Endothelial cell (in vitro differentiated cells): ENCODE results near the gene GNA12. TPM values are rescaled to one million over a fixed set of nuclear protein-coding genes. Genes with fewer than 3 reads are reported as not detected.

Experiments
- DNase-seq: peaks from one replicate; pipeline ENCODE4 v3.0.0; 2021; ENCODE audit warnings: low spot score
- H3K27ac Mint-ChIP-seq: one replicate; pipeline ENCODE4 v1.8.0; 2021; ENCODE audit warnings: mixed read lengths, inconsistent platforms; ENCODE audit not compliant: unreplicated experiment
- H3K27me3 Mint-ChIP-seq: one replicate; pipeline ENCODE4 v1.8.0; 2021; ENCODE audit warnings: mild to moderate bottlenecking, moderate library complexity, mixed read lengths, inconsistent platforms; ENCODE audit not compliant: unreplicated experiment
- H3K36me3 Mint-ChIP-seq: one replicate; pipeline ENCODE4 v1.8.0; 2021; ENCODE audit warnings: mild to moderate bottlenecking, low read depth, mixed read lengths, inconsistent platforms; ENCODE audit not compliant: unreplicated experiment
- H3K4me1 Mint-ChIP-seq: one replicate; pipeline ENCODE4 v1.8.0; 2021; ENCODE audit warnings: mild to moderate bottlenecking, mixed read lengths, inconsistent platforms; ENCODE audit not compliant: unreplicated experiment
- H3K4me3 Mint-ChIP-seq: one replicate; pipeline ENCODE4 v1.8.0; 2021; ENCODE audit warnings: mild to moderate bottlenecking, mixed read lengths, inconsistent platforms; ENCODE audit not compliant: unreplicated experiment
- H3K9me3 Mint-ChIP-seq: one replicate; pipeline ENCODE4 v1.8.0; 2021; ENCODE audit warnings: mixed read lengths, inconsistent platforms; ENCODE audit not compliant: unreplicated experiment
- CTCF ChIP-seq: fragments of 200-600 bp; sonication (generic); IDR thresholded peaks from one replicate; pipeline ENCODE4 v1.5.0; 2021; ENCODE audit warnings: antibody characterized with exemption; ENCODE audit not compliant: unreplicated experiment
- total RNA-seq: library from RNA; stranded (reverse); fragmentation: NEBNext Ultra II Directional; extraction: Animal tissue kit (Norgen Biotek cat#: 25700); gene quantifications from one replicate; pipeline ENCODE4 v1.2.1, GENCODE V29; 2021; ENCODE audit not compliant: unreplicated experiment

The GNA12 gene
- total RNA-seq, 1 donor from 2014 or later, result 105 TPM

DNA sequence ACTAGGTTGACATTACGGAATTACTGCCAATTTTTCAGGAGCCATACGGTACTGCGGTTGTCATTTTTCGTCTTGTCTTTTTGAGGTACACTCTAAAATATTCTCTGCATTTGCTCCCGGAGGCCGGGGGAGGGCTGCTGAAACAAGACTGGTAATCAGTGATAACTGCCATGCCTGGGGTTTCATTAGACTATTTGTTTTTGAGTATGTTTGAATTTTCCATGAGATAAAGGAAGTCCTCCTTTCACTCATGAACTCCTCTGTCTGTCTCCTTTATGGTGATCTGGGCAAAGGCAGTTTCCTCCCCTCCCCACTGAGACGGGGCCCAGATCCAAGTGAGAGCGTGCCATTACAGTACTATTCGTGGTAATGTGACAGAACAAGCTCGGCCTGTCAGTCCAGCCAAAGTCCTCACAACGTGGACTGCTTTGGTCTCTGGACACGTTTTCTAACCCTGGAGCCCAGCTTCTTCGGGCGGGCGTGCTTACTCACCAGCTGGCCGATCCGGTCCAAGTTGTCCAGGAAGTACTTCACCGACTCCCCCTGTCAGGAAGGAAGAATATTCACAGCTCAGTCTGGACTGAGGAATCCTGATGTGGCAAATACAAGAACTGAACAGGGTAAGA, 111.0 kb downstream of the GNA12 start:
- peaks cover 47% of the 10 kb centered on the region for H3K36me3 Mint-ChIP-seq
- no peaks in the 10 kb centered on the region for H3K9me3 Mint-ChIP-seq
- peaks cover 31% of the 10 kb centered on the region for H3K4me1 Mint-ChIP-seq
- H3K27ac Mint-ChIP-seq, result peak overlapping the region; percentile 59
- DNase-seq, result no peak
- peaks cover 14% of the 10 kb centered on the region for H3K27me3 Mint-ChIP-seq
- TF ChIP-seq CTCF, result no peak
- no peak overlapping the region for H3K4me3 Mint-ChIP-seq

- H3K4me3 Mint-ChIP-seq, result no peak overlapping the region
- peaks cover 15% of the 10 kb centered on the region for H3K27me3 Mint-ChIP-seq
- H3K27ac Mint-ChIP-seq, result no peak overlapping the region
- H3K4me1 Mint-ChIP-seq, result peaks cover 30% of the 10 kb centered on the region
- no peaks in the 10 kb centered on the region for H3K9me3 Mint-ChIP-seq
- no peak for DNase-seq
- peaks cover 48% of the 10 kb centered on the region for H3K36me3 Mint-ChIP-seq
- no peak for TF ChIP-seq CTCF
These were observed 111.7 kb downstream of the GNA12 start for GRCh38 chr7:2732388-2732787.

DNA sequence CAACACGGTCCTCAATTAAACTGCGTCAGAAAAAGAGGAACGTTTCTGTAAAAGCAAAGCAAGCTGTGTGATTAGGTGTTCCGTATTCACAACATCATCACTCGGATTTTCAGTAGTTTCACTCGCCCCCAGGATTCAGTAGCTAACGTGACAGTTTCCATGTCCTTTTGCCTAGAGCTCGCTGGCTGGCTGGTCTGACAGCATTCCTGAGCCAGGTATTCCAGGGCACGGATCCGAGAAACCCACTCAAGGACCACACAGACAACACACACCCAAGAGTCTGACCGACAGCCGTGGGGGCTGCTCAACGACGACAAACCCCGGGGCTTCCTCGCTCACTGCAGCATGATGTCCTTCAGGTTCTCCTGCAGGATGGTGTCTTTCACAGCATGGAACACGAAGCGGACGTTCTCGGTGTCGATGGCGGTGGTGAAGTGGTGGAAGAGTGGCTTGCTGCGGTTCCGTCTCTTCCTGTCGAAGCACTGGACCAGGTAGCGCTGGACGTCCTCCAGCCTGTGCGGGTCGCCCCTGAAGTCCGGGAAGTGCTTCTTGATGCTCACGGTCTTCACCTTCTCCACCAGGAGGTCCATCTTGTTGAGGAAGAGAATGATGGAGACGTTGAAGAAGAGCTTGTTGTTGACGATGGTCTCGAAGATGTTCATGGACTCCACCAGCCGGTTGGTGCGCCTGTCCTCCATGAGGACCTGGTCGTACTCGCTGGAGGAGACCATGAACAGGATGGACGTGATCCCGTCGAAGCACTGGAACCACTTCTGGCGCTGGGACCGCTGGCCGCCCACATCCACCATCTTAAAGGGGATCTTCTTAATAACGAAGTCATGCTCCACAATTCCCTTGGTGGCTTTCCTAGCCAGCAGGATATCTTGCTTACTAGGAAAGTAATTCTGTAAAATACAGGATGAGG, 113.0 kb downstream of the GNA12 start:
- H3K36me3 Mint-ChIP-seq, result peaks cover 49% of the 10 kb centered on the region
- peak overlapping the region; percentile 56 for H3K4me3 Mint-ChIP-seq
- H3K27ac Mint-ChIP-seq, result peak overlapping the region; percentile 39
- TF ChIP-seq CTCF, result no peak
- DNase-seq, result no peak
- peaks cover 26% of the 10 kb centered on the region for H3K4me1 Mint-ChIP-seq
- no peaks in the 10 kb centered on the region for H3K9me3 Mint-ChIP-seq
- peaks cover 13% of the 10 kb centered on the region for H3K27me3 Mint-ChIP-seq

- Mint-ChIP-seq H3K9me3 (no peaks in the 10 kb centered on the region), H3K36me3 (peaks cover 51% of the 10 kb centered on the region), H3K4me1 (peaks cover 18% of the 10 kb centered on the region), H3K4me3 (no peak overlapping the region), H3K27me3 (peaks cover 16% of the 10 kb centered on the region), H3K27ac (no peak overlapping the region)
- DNase-seq, result no peak
- no peak for TF ChIP-seq CTCF
These were observed 114.0 kb downstream of the GNA12 start for GRCh38 chr7:2729893-2730716.
